Heart left ventricle (tissue), 16 donors: ENCODE data around the gene PGLYRP1. TPM values are rescaled to one million over a fixed set of nuclear protein-coding genes. Genes with fewer than 3 reads are reported as not detected.

Source experiments
- ATAC-seq, 4 donors: fragments of 200-7000 bp; cut with Tn5 transposase; one replicate each; pipeline ENCODE4 v1.9.1; 2020 to 2022; ENCODE audit warnings: moderate library complexity in 4 of 4, mild to moderate bottlenecking in 3 of 4, moderate number of reproducible peaks in 1 of 4
- DNase-seq, 5 donors: peaks; one replicate each; pipeline ENCODE4 v3.0.0-alpha.2; 2020
- H3K27ac ChIP-seq, 12 donors: fragments of 200-600 bp; sonication (generic) in 4 of 12; one replicate each; pipeline versions ENCODE4 v1.5.0 to v1.8.0; 2016 to 2022; ENCODE audit warnings: mild to moderate bottlenecking in 2 of 12
- H3K27me3 ChIP-seq, 9 donors: fragments of 200-600 bp; sonication (generic) in 2 of 9; one replicate each; pipeline versions ENCODE4 v1.5.1 to v1.8.0; 2016 to 2022; ENCODE audit warnings: mild to moderate bottlenecking in 3 of 9
- H3K36me3 ChIP-seq, 9 donors: fragments of 200-600 bp; sonication (generic) in 2 of 9; one replicate each; pipeline versions ENCODE4 v1.5.0 to v1.8.0; 2018 to 2022; ENCODE audit warnings: mild to moderate bottlenecking in 2 of 9
- H3K4me1 ChIP-seq, 12 donors: fragments of 200-600 bp; sonication (generic) in 4 of 12; one replicate each; pipeline versions ENCODE4 v1.5.0 to v1.8.0; 2016 to 2022; ENCODE audit warnings: mild to moderate bottlenecking in 3 of 12
- H3K4me3 ChIP-seq, 12 donors: fragments of 200-600 bp; sonication (generic) in 4 of 12; one replicate each; pipeline versions ENCODE4 v1.5.0 to v1.8.0; 2017 to 2022; ENCODE audit warnings: mild to moderate bottlenecking in 9 of 12, moderate library complexity in 4 of 12
- H3K9me3 ChIP-seq, 12 donors: fragments of 200-600 bp; sonication (generic) in 4 of 12; one replicate each; pipeline versions ENCODE4 v1.5.0 to v1.8.0; 2016 to 2022; ENCODE audit warnings: mild to moderate bottlenecking in 1 of 12
- CTCF ChIP-seq, 12 donors: fragments of 200-600 bp; sonication (generic) in 4 of 12; IDR thresholded peaks; one replicate each; pipeline versions ENCODE4 v1.5.0 to v1.8.0; 2018 to 2022; ENCODE audit warnings: antibody characterized with exemption in 12 of 12, mild to moderate bottlenecking in 5 of 12
- POLR2A ChIP-seq, 2 donors: fragments of 450-650 bp; IDR thresholded peaks; one replicate each; pipeline ENCODE4 v1.6.1; 2017; ENCODE audit warnings: antibody characterized with exemption in 2 of 2, mild to moderate bottlenecking in 2 of 2, moderate library complexity in 2 of 2
- WGBS, 4 donors: extraction: QIAGEN DNeasy Blood & Tissue Kit in 2 of 4; methylation state at CpG; one replicate each; pipeline versions ENCODE4 v1.1.5 to v1.1.7; 2013 to 2018; 5-methylcytosine and 5-hydroxymethylcytosine counted together
- intact Hi-C, 10 donors: fragments of 100-400 bp; cut with DNase I; formaldehyde crosslinking; loops; one replicate each; pipeline versions ENCODE4 v1.11.1 to v1.14.2; 2022
- polyA plus RNA-seq, 2 donors: library from polyadenylated mRNA; stranded (reverse); fragments of 200-250 nt; gene quantifications; one replicate each; pipeline ENCODE4 v1.2.3, GENCODE V29; 2013
- total RNA-seq, 9 donors: library from RNA; depleted of rRNA in 2 of 9; stranded (reverse); fragments of >200 nt in 2 of 9; fragmentation: NEBNext Ultra II Directional in 3 of 9; extraction: Animal tissue kit (Norgen Biotek cat#: 25700) in 3 of 9; gene quantifications; one replicate each; pipeline versions ENCODE4 v1.1.0 to v1.2.4, GENCODE V29; 2016 to 2023
- donor health status: ischemic (EF 13 %, LVEDD 7.1; RV severe dilation, severe dysfunction).
- donor health status: healthy with polysubstance abuse.
- donor health status: DM: no; HTN: yes; CAD: no.
- donor health status: DM: no; HTN: no; CAD: no.
- donor health status: ischemic (EF 25% LVEDD 6.9; RV normal size, moderate dysfunction).
- donor health status: ischemic (EF 25% LVEDD 5.7; RV mildly dilated, moderate dysfunction).
- donor health status: healthy.
- donor health status: DM: yes; HTN: yes; CAD: no.
- donor health status: ischemic (EF 35%, LVEDD 5.7; RV mildly dilated, moderate dysfunction).
- donor health status: nonischemic (EF 11% LVEDD 7.7; RV severe dilation, severe dysfunction).
- donor health status: DM: yes; HTN: yes; CAD: no.
- donor health status: PGD.
- donor health status: ischemic (EF 29% LVEDD 5.4; RV normal size, mild dysfunction).
- donor health status: nonischemic (EF 23%, LVEDD 6.1; RV moderate dilation, normal function).

Gene PGLYRP1
- total and polyA plus RNA-seq, 11 donors, result 0.24 to 3.9 (median 0.53) TPM; not detected in 7

GRCh38 chr19:45990113-45990728, 32.6 kb downstream of the PGLYRP1 start:
- DNase-seq, result peak in 1 of 5 donors; percentile 16
- H3K36me3 ChIP-seq, result no peaks in the 10 kb centered on the region
- H3K9me3 ChIP-seq, result no peaks in the 10 kb centered on the region
- no peak for ATAC-seq
- H3K27me3 ChIP-seq, result no peaks in the 10 kb centered on the region
- peaks cover 0 to 7% (median 4%) of the 10 kb centered on the region in 12 donors for H3K4me1 ChIP-seq
- intact Hi-C loops, result loop anchor here in 1 of 10 donors (5.0 kb wide), 1 partner anchor 63 kb away; no protein-coding TSS in a partner anchor
- 83 to 88% (median 86%) methylated on average over 12 of the region's 12 CpGs for WGBS, 4 donors
- no peak overlapping the region for H3K27ac ChIP-seq
- H3K4me3 ChIP-seq, result no peak overlapping the region
- TF ChIP-seq POLR2A (IDR thresholded peaks at IDR 0.05) (no peak), CTCF (IDR thresholded peaks at IDR 0.05) (no peak)

GRCh38 chr19:45985321-45985720, 37.5 kb downstream of the PGLYRP1 start:
- 79 to 90% (median 83%) methylated on average over 7 of the region's 7 CpGs for WGBS, 4 donors
- no peak overlapping the region for H3K27ac ChIP-seq
- H3K4me3 ChIP-seq, result no peak overlapping the region
- no peaks in the 10 kb centered on the region for H3K4me1 ChIP-seq
- DNase-seq (no peak), ATAC-seq (no peak)
- H3K36me3 ChIP-seq, result no peaks in the 10 kb centered on the region
- intact Hi-C loops, result no loop called here
- H3K9me3 ChIP-seq, result no peaks in the 10 kb centered on the region
- H3K27me3 ChIP-seq, result peaks cover 0 to 7% (median 0%) of the 10 kb centered on the region in 9 donors
- TF ChIP-seq POLR2A (IDR thresholded peaks at IDR 0.05), result no peak
- TF ChIP-seq CTCF (IDR thresholded peaks at IDR 0.05), result no peak

GRCh38 chr19:45981350-45981749, 41.5 kb downstream of the PGLYRP1 start:
- Histone ChIP-seq H3K4me3 (no peak overlapping the region), H3K4me1 (no peaks in the 10 kb centered on the region), H3K36me3 (no peaks in the 10 kb centered on the region), H3K27me3 (peaks cover 0 to 8% (median under 1%) of the 10 kb centered on the region in 9 donors), H3K27ac (no peak overlapping the region), H3K9me3 (no peaks in the 10 kb centered on the region)
- TF ChIP-seq CTCF (IDR thresholded peaks at IDR 0.05), result no peak
- no peak for TF ChIP-seq POLR2A (IDR thresholded peaks at IDR 0.05)
- 46 to 52% (median 48%) methylated on average over 2 of the region's 2 CpGs for WGBS, 4 donors
- intact Hi-C loops, result no loop called here
- ATAC-seq, result no peak
- peak in 1 of 5 donors; percentile 21 for DNase-seq

GRCh38 chr19:45978156-45978555, 44.7 kb downstream of the PGLYRP1 start:
- WGBS, 4 donors, result 70 to 77% (median 75%) methylated on average over 7 of the region's 7 CpGs
- DNase-seq, result no peak
- H3K36me3 ChIP-seq, result no peaks in the 10 kb centered on the region
- H3K9me3 ChIP-seq, result no peaks in the 10 kb centered on the region
- intact Hi-C loops, result no loop called here
- no peak for ATAC-seq
- no peak overlapping the region for H3K4me3 ChIP-seq
- no peak for TF ChIP-seq POLR2A (IDR thresholded peaks at IDR 0.05)
- H3K4me1 ChIP-seq, result peaks cover 0 to 5% (median 0%) of the 10 kb centered on the region in 12 donors
- peaks cover 6 to 29% (median 19%) of the 10 kb centered on the region in 9 donors for H3K27me3 ChIP-seq
- no peak overlapping the region for H3K27ac ChIP-seq
